Kidney epithelial cell (primary cell): Measurements from ENCODE around the gene ZNF222. TPM values are rescaled to one million over a fixed set of nuclear protein-coding genes. Genes with fewer than 3 reads are reported as not detected.

Source experiments
- DNase-seq: peaks from one replicate; pipeline ENCODE4 v3.0.0-alpha.2; 2010; ENCODE audit warnings: low read depth
- H3K27me3 ChIP-seq: 2 replicates; pipeline ENCODE4 v1.6.0; 2011; ENCODE audit warnings: low read length; ENCODE audit not compliant: control insufficient read depth, insufficient read depth
- H3K36me3 ChIP-seq: 2 replicates; pipeline ENCODE4 v1.5.1; 2011; ENCODE audit warnings: low read length; ENCODE audit not compliant: control insufficient read depth, insufficient read depth
- H3K4me3 ChIP-seq: 2 replicates; pipeline ENCODE4 v1.5.1; 2011; ENCODE audit warnings: low read depth, mild to moderate bottlenecking, control low read depth, low read length
- CTCF ChIP-seq: IDR thresholded peaks from 2 replicates; pipeline ENCODE4 v1.5.1; 2011; ENCODE audit warnings: mild to moderate bottlenecking, moderate library complexity, low read length, control low read depth, inconsistent platforms; ENCODE audit not compliant: insufficient read depth, poor library complexity, severe bottlenecking
- total RNA-seq: library from RNA; depleted of rRNA; stranded (reverse); fragments of >200 nt; gene quantifications from 2 replicates; pipeline ENCODE4 v1.2.3, GENCODE V29; 2015

ZNF222 gene
- total RNA-seq, 1 donor from 2014 or later, result 3.3 TPM

- TF ChIP-seq CTCF, result no peak
- peaks cover 2% of the 10 kb centered on the region for H3K36me3 ChIP-seq
- no peak for DNase-seq
Measured at GRCh38 chr19:44059229-44059628, 34.0 kb downstream of the ZNF222 start.

GRCh38 chr19:44061038-44061437 lies 35.9 kb downstream of the ZNF222 start:
- peaks cover under 1% of the 10 kb centered on the region for H3K36me3 ChIP-seq
- H3K27me3 ChIP-seq, result no peaks in the 10 kb centered on the region
- no peak for TF ChIP-seq CTCF
- DNase-seq, result no peak
- no peak overlapping the region for H3K4me3 ChIP-seq

More at GRCh38 chr19:44059229-44059628, 34.0 kb downstream of the ZNF222 start:
- H3K27me3 ChIP-seq, result no peaks in the 10 kb centered on the region
- no peak overlapping the region for H3K4me3 ChIP-seq

GRCh38 chr19:44066305-44066704 lies 41.1 kb downstream of the ZNF222 start:
- TF ChIP-seq CTCF, result no peak
- Histone ChIP-seq H3K36me3 (peaks cover 3% of the 10 kb centered on the region), H3K4me3 (no peak overlapping the region), H3K27me3 (no peaks in the 10 kb centered on the region)
- DNase-seq, result no peak

GRCh38 chr19:44069415-44069814 lies 44.2 kb downstream of the ZNF222 start:
- no peak for TF ChIP-seq CTCF
- peaks cover 3% of the 10 kb centered on the region for H3K36me3 ChIP-seq
- no peaks in the 10 kb centered on the region for H3K27me3 ChIP-seq
- DNase-seq, result no peak
- H3K4me3 ChIP-seq, result no peak overlapping the region

- DNase-seq, result peak; percentile 77
- H3K36me3 ChIP-seq, result no peaks in the 10 kb centered on the region
- no peak for TF ChIP-seq CTCF
- H3K4me3 ChIP-seq, result peak within 1 kb of the TSS; percentile 53
- H3K27me3 ChIP-seq, result no peaks in the 10 kb centered on the region
Measured at GRCh38 chr19:44071824-44072542, 46.8 kb downstream of the ZNF222 start, which contains the start of gene ZNF284. Gene ZNF284 (plus strand): TSS chr19:44072159. CDS start chr19:44076390, 4,231 bp downstream.
